H1 (cell line): ENCODE data around the gene ZSCAN30. TPM values are rescaled to one million over a fixed set of nuclear protein-coding genes. Genes with fewer than 3 reads are reported as not detected.

Experiments
- ASH2L ChIP-seq: fragments of 200-600, 300-600 bp; sonication (generic); IDR thresholded peaks from one replicate; pipeline ENCODE4 v1.7.1; 2017; ENCODE audit warnings: low read length
- HDAC6 ChIP-seq: IDR thresholded peaks from one replicate; pipeline ENCODE4 v1.7.1; 2012; ENCODE audit warnings: low read depth, mild to moderate bottlenecking, inconsistent platforms, low read length, moderate library complexity
- JUN ChIP-seq: IDR thresholded peaks from 2 replicates; pipeline ENCODE4 v1.6.1; 2011; ENCODE audit warnings: low read depth, mild to moderate bottlenecking, improper control_type of control experiment, low read length
- POU5F1 ChIP-seq: IDR thresholded peaks from 2 replicates; pipeline ENCODE4 v1.6.1; 2011; ENCODE audit warnings: low read depth, mild to moderate bottlenecking, low read length, moderate library complexity
- RXRA ChIP-seq: IDR thresholded peaks from 2 replicates; pipeline ENCODE4 v1.6.1; 2011; ENCODE audit warnings: low read depth, mild to moderate bottlenecking, low read length, moderate library complexity; ENCODE audit not compliant: insufficient read depth
- polyA plus RNA-seq, 7 experiments: library from polyadenylated mRNA; depleted of rRNA in 3 of 7; stranded (reverse) in 5 of 7; unstranded in 2 of 7; fragments of >200 nt in 5 of 7; fragments of 200-250 nt in 2 of 7; gene quantifications; 1 replicate in 5 of 7; 2 replicates in 1 of 7; 4 replicates in 1 of 7; pipeline versions ENCODE4 v1.2.1 to v1.2.3, GENCODE V29; 2011 to 2013; ENCODE audit warnings: missing spikeins in 2 of 7, mixed read lengths in 2 of 7
- total RNA-seq: library from RNA; stranded (reverse); fragmentation: NEBNext Ultra II Directional; extraction: Animal tissue kit (Norgen Biotek cat#: 25700); gene quantifications from 2 replicates; pipeline ENCODE4 v1.2.1, GENCODE V29; 2021
- TF ChIP-seq, protein P1 (sequence below): fragments of 300-600 bp; sonication (generic); IDR thresholded peaks from 2 replicates; pipeline ENCODE4 v1.7.1; 2012; ENCODE audit warnings: low read length, moderate library complexity, mild to moderate bottlenecking, inconsistent platforms; ENCODE audit not compliant: insufficient replicate concordance
- TF ChIP-seq, protein P2 (sequence below), 3 experiments: IDR thresholded peaks; 1 replicate in 2 of 3; 2 replicates in 1 of 3; pipeline versions ENCODE4 v1.5.1 to v1.6.1; 2011; ENCODE audit warnings: low read length in 3 of 3, mild to moderate bottlenecking in 3 of 3, inconsistent platforms in 2 of 3, low read depth in 1 of 3, moderate library complexity in 1 of 3; ENCODE audit not compliant: insufficient read depth in 1 of 3; ENCODE audit errors: control extremely low read depth in 1 of 3

ZSCAN30 gene
- total and polyA plus RNA-seq, 2 of the 8 experiments (the other 6 are each of a cell fraction or from before 2014, with no cell fraction given): 4.4 to 10.3 TPM

DNA sequence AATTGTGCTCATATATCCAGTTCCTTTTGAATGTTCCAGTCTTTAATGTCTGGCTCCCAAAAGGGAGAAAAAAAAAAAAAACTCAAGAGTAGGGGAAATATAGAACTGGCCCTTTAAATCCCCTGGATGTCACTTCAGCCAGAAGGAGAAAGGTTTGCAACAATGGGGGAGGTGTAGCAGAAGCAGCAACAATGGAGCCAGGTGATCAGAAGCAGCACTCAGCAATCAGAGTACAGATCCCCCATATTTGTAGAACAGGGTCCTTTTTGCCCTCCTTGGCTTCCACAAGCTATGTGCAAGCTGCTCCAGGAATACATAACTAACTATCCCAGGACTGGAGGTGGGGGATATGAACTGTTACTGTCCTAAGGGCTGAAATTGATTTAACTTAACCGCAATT lies 75.0 kb downstream of the ZSCAN30 start (continued):
- TF ChIP-seq, protein P1, sequence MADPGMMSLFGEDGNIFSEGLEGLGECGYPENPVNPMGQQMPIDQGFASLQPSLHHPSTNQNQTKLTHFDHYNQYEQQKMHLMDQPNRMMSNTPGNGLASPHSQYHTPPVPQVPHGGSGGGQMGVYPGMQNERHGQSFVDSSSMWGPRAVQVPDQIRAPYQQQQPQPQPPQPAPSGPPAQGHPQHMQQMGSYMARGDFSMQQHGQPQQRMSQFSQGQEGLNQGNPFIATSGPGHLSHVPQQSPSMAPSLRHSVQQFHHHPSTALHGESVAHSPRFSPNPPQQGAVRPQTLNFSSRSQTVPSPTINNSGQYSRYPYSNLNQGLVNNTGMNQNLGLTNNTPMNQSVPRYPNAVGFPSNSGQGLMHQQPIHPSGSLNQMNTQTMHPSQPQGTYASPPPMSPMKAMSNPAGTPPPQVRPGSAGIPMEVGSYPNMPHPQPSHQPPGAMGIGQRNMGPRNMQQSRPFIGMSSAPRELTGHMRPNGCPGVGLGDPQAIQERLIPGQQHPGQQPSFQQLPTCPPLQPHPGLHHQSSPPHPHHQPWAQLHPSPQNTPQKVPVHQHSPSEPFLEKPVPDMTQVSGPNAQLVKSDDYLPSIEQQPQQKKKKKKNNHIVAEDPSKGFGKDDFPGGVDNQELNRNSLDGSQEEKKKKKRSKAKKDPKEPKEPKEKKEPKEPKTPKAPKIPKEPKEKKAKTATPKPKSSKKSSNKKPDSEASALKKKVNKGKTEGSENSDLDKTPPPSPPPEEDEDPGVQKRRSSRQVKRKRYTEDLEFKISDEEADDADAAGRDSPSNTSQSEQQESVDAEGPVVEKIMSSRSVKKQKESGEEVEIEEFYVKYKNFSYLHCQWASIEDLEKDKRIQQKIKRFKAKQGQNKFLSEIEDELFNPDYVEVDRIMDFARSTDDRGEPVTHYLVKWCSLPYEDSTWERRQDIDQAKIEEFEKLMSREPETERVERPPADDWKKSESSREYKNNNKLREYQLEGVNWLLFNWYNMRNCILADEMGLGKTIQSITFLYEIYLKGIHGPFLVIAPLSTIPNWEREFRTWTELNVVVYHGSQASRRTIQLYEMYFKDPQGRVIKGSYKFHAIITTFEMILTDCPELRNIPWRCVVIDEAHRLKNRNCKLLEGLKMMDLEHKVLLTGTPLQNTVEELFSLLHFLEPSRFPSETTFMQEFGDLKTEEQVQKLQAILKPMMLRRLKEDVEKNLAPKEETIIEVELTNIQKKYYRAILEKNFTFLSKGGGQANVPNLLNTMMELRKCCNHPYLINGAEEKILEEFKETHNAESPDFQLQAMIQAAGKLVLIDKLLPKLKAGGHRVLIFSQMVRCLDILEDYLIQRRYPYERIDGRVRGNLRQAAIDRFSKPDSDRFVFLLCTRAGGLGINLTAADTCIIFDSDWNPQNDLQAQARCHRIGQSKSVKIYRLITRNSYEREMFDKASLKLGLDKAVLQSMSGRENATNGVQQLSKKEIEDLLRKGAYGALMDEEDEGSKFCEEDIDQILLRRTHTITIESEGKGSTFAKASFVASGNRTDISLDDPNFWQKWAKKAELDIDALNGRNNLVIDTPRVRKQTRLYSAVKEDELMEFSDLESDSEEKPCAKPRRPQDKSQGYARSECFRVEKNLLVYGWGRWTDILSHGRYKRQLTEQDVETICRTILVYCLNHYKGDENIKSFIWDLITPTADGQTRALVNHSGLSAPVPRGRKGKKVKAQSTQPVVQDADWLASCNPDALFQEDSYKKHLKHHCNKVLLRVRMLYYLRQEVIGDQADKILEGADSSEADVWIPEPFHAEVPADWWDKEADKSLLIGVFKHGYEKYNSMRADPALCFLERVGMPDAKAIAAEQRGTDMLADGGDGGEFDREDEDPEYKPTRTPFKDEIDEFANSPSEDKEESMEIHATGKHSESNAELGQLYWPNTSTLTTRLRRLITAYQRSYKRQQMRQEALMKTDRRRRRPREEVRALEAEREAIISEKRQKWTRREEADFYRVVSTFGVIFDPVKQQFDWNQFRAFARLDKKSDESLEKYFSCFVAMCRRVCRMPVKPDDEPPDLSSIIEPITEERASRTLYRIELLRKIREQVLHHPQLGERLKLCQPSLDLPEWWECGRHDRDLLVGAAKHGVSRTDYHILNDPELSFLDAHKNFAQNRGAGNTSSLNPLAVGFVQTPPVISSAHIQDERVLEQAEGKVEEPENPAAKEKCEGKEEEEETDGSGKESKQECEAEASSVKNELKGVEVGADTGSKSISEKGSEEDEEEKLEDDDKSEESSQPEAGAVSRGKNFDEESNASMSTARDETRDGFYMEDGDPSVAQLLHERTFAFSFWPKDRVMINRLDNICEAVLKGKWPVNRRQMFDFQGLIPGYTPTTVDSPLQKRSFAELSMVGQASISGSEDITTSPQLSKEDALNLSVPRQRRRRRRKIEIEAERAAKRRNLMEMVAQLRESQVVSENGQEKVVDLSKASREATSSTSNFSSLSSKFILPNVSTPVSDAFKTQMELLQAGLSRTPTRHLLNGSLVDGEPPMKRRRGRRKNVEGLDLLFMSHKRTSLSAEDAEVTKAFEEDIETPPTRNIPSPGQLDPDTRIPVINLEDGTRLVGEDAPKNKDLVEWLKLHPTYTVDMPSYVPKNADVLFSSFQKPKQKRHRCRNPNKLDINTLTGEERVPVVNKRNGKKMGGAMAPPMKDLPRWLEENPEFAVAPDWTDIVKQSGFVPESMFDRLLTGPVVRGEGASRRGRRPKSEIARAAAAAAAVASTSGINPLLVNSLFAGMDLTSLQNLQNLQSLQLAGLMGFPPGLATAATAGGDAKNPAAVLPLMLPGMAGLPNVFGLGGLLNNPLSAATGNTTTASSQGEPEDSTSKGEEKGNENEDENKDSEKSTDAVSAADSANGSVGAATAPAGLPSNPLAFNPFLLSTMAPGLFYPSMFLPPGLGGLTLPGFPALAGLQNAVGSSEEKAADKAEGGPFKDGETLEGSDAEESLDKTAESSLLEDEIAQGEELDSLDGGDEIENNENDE: no peak
- TF ChIP-seq POU5F1 (no peak), JUN (no peak), HDAC6 (no peak), RXRA (no peak), ASH2L (peak; percentile 33)
- TF ChIP-seq, protein P2, sequence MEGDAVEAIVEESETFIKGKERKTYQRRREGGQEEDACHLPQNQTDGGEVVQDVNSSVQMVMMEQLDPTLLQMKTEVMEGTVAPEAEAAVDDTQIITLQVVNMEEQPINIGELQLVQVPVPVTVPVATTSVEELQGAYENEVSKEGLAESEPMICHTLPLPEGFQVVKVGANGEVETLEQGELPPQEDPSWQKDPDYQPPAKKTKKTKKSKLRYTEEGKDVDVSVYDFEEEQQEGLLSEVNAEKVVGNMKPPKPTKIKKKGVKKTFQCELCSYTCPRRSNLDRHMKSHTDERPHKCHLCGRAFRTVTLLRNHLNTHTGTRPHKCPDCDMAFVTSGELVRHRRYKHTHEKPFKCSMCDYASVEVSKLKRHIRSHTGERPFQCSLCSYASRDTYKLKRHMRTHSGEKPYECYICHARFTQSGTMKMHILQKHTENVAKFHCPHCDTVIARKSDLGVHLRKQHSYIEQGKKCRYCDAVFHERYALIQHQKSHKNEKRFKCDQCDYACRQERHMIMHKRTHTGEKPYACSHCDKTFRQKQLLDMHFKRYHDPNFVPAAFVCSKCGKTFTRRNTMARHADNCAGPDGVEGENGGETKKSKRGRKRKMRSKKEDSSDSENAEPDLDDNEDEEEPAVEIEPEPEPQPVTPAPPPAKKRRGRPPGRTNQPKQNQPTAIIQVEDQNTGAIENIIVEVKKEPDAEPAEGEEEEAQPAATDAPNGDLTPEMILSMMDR (IDR thresholded peaks at IDR 0.05; ENCODE audit: control extremely low read depth in 1 of 3, insufficient read depth in 1 of 3, low read depth in 1 of 3, low read length in 3 of 3): no peak
